SU-DHL-6 (cell line): ENCODE measurements around the gene TIGD1.

Source experiments
- H2AFZ ChIP-seq: fragments of 200-600 bp; sonication (generic); 2 replicates; pipeline ENCODE4 v1.6.1; 2014; ENCODE audit warnings: low read depth, mild to moderate bottlenecking, moderate library complexity, mixed read lengths, antibody characterized with exemption, low read length; ENCODE audit not compliant: severe bottlenecking
- H3F3A ChIP-seq: fragments of 200-600 bp; shearing (Covaris generic); 2 replicates; pipeline ENCODE4 v1.6.0; 2016; ENCODE audit warnings: antibody characterized with exemption, mild to moderate bottlenecking; ENCODE audit not compliant: insufficient read depth
- H3K27ac ChIP-seq: fragments of 200-600 bp; sonication (generic); 2 replicates; pipeline ENCODE4 v1.5.1; 2016; ENCODE audit warnings: low read depth, mild to moderate bottlenecking, low read length, moderate library complexity, mixed read lengths
- H3K27me3 ChIP-seq: fragments of 200-600 bp; sonication (generic), shearing (Covaris generic); 2 replicates; pipeline ENCODE4 v1.6.0; 2014; ENCODE audit warnings: mild to moderate bottlenecking, low read length
- H3K36me3 ChIP-seq: fragments of 200-600 bp; sonication (generic); 2 replicates; pipeline ENCODE4 v1.6.1; 2014; ENCODE audit warnings: mild to moderate bottlenecking, low read length, mixed read lengths
- H3K4me2 ChIP-seq: fragments of 300-600, 200-600 bp; shearing (Covaris generic), sonication (generic); 2 replicates; pipeline ENCODE4 v1.6.0; 2014; ENCODE audit warnings: low read length, low read depth, mild to moderate bottlenecking; ENCODE audit not compliant: poor library complexity, severe bottlenecking
- H3K4me3 ChIP-seq: fragments of 200-600 bp; sonication (generic); 2 replicates; pipeline ENCODE4 v1.5.1; 2014; ENCODE audit warnings: antibody characterized with exemption, low read length, mild to moderate bottlenecking, mixed read lengths; ENCODE audit not compliant: insufficient read depth, poor library complexity, severe bottlenecking
- H3K79me2 ChIP-seq: fragments of 200-600 bp; sonication (generic); 2 replicates; pipeline ENCODE4 v1.6.1; 2014; ENCODE audit warnings: mild to moderate bottlenecking, low read length, moderate library complexity; ENCODE audit not compliant: insufficient read depth
- H3K9ac ChIP-seq: fragments of 200-600 bp; sonication (generic); 2 replicates; pipeline ENCODE4 v1.7.0; 2014; ENCODE audit warnings: mild to moderate bottlenecking, low read length
- H3K9me2 ChIP-seq: fragments of 200-600 bp; sonication (generic); replicated peaks from 2 replicates; pipeline ENCODE4 v1.6.1; 2014; ENCODE audit warnings: low read length; ENCODE audit not compliant: insufficient read depth
- H3K9me3 ChIP-seq: fragments of 200-600 bp; sonication (generic); 2 replicates; pipeline ENCODE4 v1.6.1; 2014; ENCODE audit warnings: low read length, mixed read lengths; ENCODE audit not compliant: insufficient read depth
- H4K20me1 ChIP-seq: fragments of 200-600 bp; sonication (generic); 2 replicates; pipeline ENCODE4 v1.6.1; 2014; ENCODE audit warnings: low read depth, mild to moderate bottlenecking, antibody characterized with exemption, low read length, moderate library complexity, mixed read lengths
- CTCF ChIP-seq: fragments of 200-600 bp; sonication (generic); IDR thresholded peaks from one replicate; pipeline ENCODE4 v1.5.1; 2017; ENCODE audit warnings: antibody characterized with exemption, mild to moderate bottlenecking, low read length, moderate library complexity; ENCODE audit not compliant: insufficient read depth, poor library complexity, severe bottlenecking
- EZH2phosphoT487 ChIP-seq: fragments of 200-600 bp; sonication (generic), shearing (Covaris generic); conservative IDR thresholded peaks from 2 replicates; pipeline ENCODE4 v1.6.1; 2018; ENCODE audit warnings: mild to moderate bottlenecking, antibody characterized with exemption, low read length, moderate library complexity, mixed read lengths

The TIGD1 gene

GRCh38 chr2:232588031-232588430 lies 37.7 kb upstream of the TIGD1 start:
- no peak for TF ChIP-seq CTCF
- TF ChIP-seq EZH2phosphoT487 = no peak
- Histone ChIP-seq H4K20me1 (no peaks in the 10 kb centered on the region), H3K36me3 (no peaks in the 10 kb centered on the region), H3K4me2 (no peak overlapping the region), H3K4me3 (no peak overlapping the region), H3K9me2 (no peaks in the 10 kb centered on the region), H3F3A (no peaks in the 10 kb centered on the region), H3K79me2 (no peaks in the 10 kb centered on the region), H3K9ac (no peak overlapping the region), H3K27me3 (no peaks in the 10 kb centered on the region), H3K27ac (no peak overlapping the region), H2AFZ (no peak overlapping the region), H3K9me3 (no peaks in the 10 kb centered on the region)

- no peak for TF ChIP-seq EZH2phosphoT487
- Histone ChIP-seq H4K20me1 (no peaks in the 10 kb centered on the region), H3K79me2 (no peaks in the 10 kb centered on the region), H3K27ac (no peak overlapping the region), H3K9ac (no peak overlapping the region), H3K27me3 (no peaks in the 10 kb centered on the region), H3K4me3 (no peak overlapping the region), H3F3A (no peaks in the 10 kb centered on the region), H3K36me3 (no peaks in the 10 kb centered on the region), H2AFZ (no peak overlapping the region), H3K4me2 (no peak overlapping the region), H3K9me2 (no peaks in the 10 kb centered on the region), H3K9me3 (no peaks in the 10 kb centered on the region)
Measured at GRCh38 chr2:232587512-232587911, 37.2 kb upstream of the TIGD1 start.

GRCh38 chr2:232586943-232587505 lies 36.7 kb upstream of the TIGD1 start:
- Histone ChIP-seq H3K9ac (no peak overlapping the region), H3K9me3 (no peaks in the 10 kb centered on the region), H3F3A (no peaks in the 10 kb centered on the region), H4K20me1 (no peaks in the 10 kb centered on the region), H2AFZ (no peak overlapping the region), H3K27me3 (no peaks in the 10 kb centered on the region), H3K4me3 (no peak overlapping the region), H3K79me2 (no peaks in the 10 kb centered on the region), H3K36me3 (no peaks in the 10 kb centered on the region), H3K9me2 (no peaks in the 10 kb centered on the region), H3K4me2 (no peak overlapping the region), H3K27ac (no peak overlapping the region)
- TF ChIP-seq EZH2phosphoT487 (no peak), CTCF (no peak)

- H3K4me3 ChIP-seq = no peak overlapping the region
- no peak overlapping the region for H3K4me2 ChIP-seq
- H2AFZ ChIP-seq = no peak overlapping the region
- H3K9me3 ChIP-seq = no peaks in the 10 kb centered on the region
- H3K9ac ChIP-seq = no peak overlapping the region
- no peaks in the 10 kb centered on the region for H3K36me3 ChIP-seq
- no peaks in the 10 kb centered on the region for H3K9me2 ChIP-seq
- H3K79me2 ChIP-seq = no peaks in the 10 kb centered on the region
- no peaks in the 10 kb centered on the region for H4K20me1 ChIP-seq
- H3K27me3 ChIP-seq = no peaks in the 10 kb centered on the region
- no peaks in the 10 kb centered on the region for H3F3A ChIP-seq
- TF ChIP-seq EZH2phosphoT487 = no peak
- no peak for TF ChIP-seq CTCF
- H3K27ac ChIP-seq = no peak overlapping the region
Measured at GRCh38 chr2:232584238-232584637, 33.9 kb upstream of the TIGD1 start.
